NCI-H526 (cell line): ENCODE measurements around the gene RSAD2.

Source experiments
- DNase-seq, 2 experiments: peaks; one replicate each; lab custom pipeline; 2025; lab: John Stamatoyannopoulos, UW

Gene RSAD2

GRCh38 chr2:6906165-6906741, 28.7 kb downstream of the RSAD2 start:
- no peak for DNase-seq

GRCh38 chr2:6908291-6908690, 30.7 kb downstream of the RSAD2 start:
- no peak for DNase-seq

- DNase-seq: no peak
Measured at GRCh38 chr2:6909431-6910385, 32.1 kb downstream of the RSAD2 start.

GRCh38 chr2:6911721-6912120, 34.1 kb downstream of the RSAD2 start:
- no peak for DNase-seq

GRCh38 chr2:6913415-6914157, 36.0 kb downstream of the RSAD2 start:
- no peak for DNase-seq

GRCh38 chr2:6914828-6915227, 37.3 kb downstream of the RSAD2 start:
- no peak for DNase-seq

- no peak for DNase-seq
Measured at GRCh38 chr2:6915399-6915798, 37.8 kb downstream of the RSAD2 start.

GRCh38 chr2:6916224-6916623, 38.6 kb downstream of the RSAD2 start:
- no peak for DNase-seq

GRCh38 chr2:6916736-6917070, 39.1 kb downstream of the RSAD2 start:
- DNase-seq: no peak

- peak in 1 of 2 experiments; percentile 74 for DNase-seq
Measured at GRCh38 chr2:6917071-6917760, 39.6 kb downstream of the RSAD2 start, which contains the start of gene RNF144A. Gene RNF144A, plus strand, starts transcription at chr2:6917412. Its CDS starts 79,515 bp downstream, at chr2:6996927.

GRCh38 chr2:6917761-6918421, 40.3 kb downstream of the RSAD2 start:
- DNase-seq: peak in 1 of 2 experiments; percentile 72

- no peak for DNase-seq
Measured at GRCh38 chr2:6919901-6920742, 42.5 kb downstream of the RSAD2 start.

- no peak for DNase-seq
Measured at GRCh38 chr2:6920743-6921064, 43.1 kb downstream of the RSAD2 start.

- no peak for DNase-seq
Measured at GRCh38 chr2:6921321-6921922, 43.8 kb downstream of the RSAD2 start.

GRCh38 chr2:6922201-6922656, 44.7 kb downstream of the RSAD2 start:
- DNase-seq: peak in 1 of 2 experiments; percentile 14

- no peak for DNase-seq
Measured at GRCh38 chr2:6923319-6923718, 45.7 kb downstream of the RSAD2 start.

GRCh38 chr2:6924101-6924923, 46.7 kb downstream of the RSAD2 start:
- DNase-seq: no peak

GRCh38 chr2:6924924-6925409, 47.4 kb downstream of the RSAD2 start:
- no peak for DNase-seq

GRCh38 chr2:6926071-6926732, 48.6 kb downstream of the RSAD2 start:
- no peak for DNase-seq
